Stimulated activated CD4-positive, alpha-beta T cell treated with anti-CD3 and anti-CD28 coated beads, TNF-alpha, amount 100 ng/mL, for 24 hours (primary cell): Measurements from ENCODE around the gene RAD50.
A peak's percentile ranks its signal among the peaks of the same experiment; 100 is the strongest.
"Not testable (repeated sequence)": the region's sequence is repeated elsewhere in the genome, so short reads cannot be mapped to it uniquely, and the experiment has no call there.

Experiments
- DNase-seq, 3 experiments: peaks; one replicate each; pipeline ENCODE4 v3.0.0-alpha.2; 2020; ENCODE audit warnings: low read depth in 3 of 3

Gene RAD50

GRCh38 chr5:132557478-132558172 is 848 bp downstream of the RAD50 start:
- DNase-seq: peak in 2 of 3 experiments; percentile 5 to 40

- DNase-seq: no peak
Measured at GRCh38 chr5:132559383-132560060, 2.7 kb downstream of the RAD50 start.

- DNase-seq: no peak
Measured at GRCh38 chr5:132561601-132562000, 4.8 kb downstream of the RAD50 start.

DNA sequence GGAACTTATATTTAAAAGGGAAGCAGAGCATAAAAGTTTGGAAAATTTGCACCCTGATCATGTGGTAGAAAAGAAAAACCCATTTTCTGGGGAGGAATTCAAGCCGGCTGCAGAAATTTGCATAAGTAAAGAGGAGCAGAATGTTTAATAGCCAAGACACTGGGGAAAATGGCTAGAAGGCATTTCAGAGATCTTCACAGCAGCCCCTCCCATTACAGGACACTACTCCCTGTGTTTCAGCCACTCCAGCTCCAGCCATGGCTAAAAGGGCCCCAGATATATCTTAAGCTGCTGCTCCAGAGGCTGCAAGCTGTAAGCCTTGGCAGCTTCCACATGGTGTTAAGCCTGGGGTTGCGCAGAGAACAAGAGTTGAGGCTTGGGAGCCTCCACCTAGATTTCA is 7.8 kb downstream of the RAD50 start:
- not testable (repeated sequence) for DNase-seq

DNA sequence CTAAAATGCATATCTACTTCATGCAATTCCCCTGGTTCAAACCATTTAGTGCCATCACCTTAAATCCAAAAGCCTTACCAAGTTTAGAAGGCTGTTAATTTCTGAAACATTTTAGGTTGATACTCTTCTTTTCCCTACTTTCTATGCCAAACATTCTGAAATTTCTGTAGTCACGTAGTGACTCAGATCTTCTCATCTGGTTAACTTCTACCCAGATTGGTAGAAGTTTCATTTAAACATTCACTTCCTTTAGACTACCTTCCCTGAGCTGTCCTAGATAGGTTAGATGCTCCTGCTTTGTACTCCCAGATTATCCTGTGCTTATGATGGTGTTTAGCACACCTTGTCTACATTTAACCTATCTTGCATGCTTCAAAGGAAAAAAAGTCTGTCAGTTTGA is 9.9 kb downstream of the RAD50 start:
- DNase-seq: no peak

GRCh38 chr5:132576123-132576522 is 19.3 kb downstream of the RAD50 start:
- DNase-seq: no peak

DNA sequence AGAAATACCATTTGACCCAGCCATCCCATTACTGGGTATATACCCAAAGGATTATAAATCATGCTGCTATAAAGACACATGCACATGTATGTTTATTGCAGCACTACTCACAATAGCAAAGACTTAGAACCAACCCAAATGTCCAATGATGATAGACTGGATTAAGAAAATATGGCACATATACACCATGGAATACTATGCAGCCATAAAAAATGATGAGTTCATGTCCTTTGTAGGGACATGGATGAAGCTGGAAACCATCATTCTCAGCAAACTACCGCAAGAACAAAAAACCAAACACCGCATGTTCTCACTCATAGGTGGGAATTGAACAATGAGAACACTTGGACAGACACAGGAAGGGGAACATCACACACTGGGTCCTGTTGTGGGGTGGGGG is 27.8 kb downstream of the RAD50 start:
- DNase-seq: not testable (repeated sequence)

- DNase-seq: no peak
Measured at GRCh38 chr5:132586063-132586462, 29.3 kb downstream of the RAD50 start.

GRCh38 chr5:132589467-132589866 is 32.7 kb downstream of the RAD50 start:
- no peak for DNase-seq

DNA sequence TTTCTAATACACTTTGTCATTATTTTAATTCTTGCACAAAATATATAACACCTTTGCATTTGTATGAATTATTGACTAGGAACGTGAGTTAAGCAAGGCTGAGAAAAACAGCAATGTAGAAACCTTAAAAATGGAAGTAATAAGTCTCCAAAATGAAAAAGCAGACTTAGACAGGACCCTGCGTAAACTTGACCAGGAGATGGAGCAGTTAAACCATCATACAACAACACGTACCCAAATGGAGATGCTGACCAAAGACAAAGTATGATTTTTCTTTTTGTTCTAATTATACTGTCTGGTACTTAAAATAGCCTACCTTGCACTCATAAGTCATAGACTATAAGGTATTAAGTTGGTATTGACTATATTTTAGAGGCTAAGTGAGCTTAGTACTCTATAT is 34.4 kb downstream of the RAD50 start:
- DNase-seq: no peak

- DNase-seq: no peak
Measured at GRCh38 chr5:132592521-132592920, 35.7 kb downstream of the RAD50 start.

- no peak for DNase-seq
Measured at GRCh38 chr5:132594170-132594569, 37.4 kb downstream of the RAD50 start.

DNA sequence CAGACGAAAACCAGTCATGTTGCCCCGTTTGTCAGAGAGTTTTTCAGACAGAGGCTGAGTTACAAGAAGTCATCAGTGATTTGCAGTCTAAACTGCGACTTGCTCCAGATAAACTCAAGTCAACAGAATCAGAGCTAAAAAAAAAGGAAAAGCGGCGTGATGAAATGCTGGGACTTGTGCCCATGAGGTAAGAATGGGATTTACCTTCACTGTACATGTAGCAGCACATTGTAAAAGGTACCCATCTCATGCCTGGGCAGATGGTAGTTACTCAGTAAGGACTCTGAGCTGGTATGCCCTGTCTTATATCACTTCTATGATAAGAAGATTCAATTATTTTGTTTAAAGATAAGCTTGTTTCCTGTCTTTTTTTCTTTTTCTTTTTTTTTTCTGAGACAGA is 38.8 kb downstream of the RAD50 start:
- DNase-seq: no peak

- no peak for DNase-seq
Measured at GRCh38 chr5:132601071-132601728, 44.4 kb downstream of the RAD50 start.

DNA sequence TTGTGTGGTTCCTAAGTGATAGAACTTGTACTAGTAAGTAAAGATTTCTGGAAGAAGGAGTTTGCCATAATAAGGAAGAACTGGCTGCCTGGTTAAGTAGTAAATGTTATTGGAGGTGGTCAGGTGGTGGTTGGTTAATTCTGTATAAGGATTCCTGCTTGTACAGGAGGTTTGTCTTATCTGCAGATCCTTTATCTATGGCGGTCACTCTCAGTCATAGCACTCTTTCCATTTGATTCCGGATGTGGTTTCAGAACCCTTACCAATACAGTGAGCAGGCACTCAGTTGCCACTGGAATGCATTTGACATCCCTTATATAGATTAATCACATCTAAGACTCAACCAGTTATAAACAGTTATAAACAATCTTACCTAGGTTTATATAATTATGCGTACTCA is 50.3 kb downstream of the RAD50 start:
- no peak for DNase-seq

GRCh38 chr5:132608107-132608506 is 51.3 kb downstream of the RAD50 start:
- DNase-seq: no peak

DNA sequence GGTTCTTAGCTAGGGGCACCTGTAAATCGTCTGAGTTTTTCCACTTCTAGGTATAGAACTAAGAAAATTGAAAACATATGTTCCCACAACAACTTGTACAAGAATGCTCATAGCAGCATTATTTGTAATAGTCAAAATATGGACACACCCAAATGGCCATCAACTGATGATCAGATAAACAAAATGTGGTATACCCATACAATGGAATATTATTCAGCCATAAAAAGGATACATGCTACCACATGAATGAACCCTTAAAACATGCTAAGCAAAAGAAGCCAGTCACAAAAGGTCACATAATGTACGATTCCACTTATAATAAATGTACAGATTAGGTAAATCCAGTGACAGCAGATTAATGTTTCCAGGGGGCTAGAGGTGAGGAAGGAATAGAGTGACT is 55.2 kb downstream of the RAD50 start:
- DNase-seq: no peak

GRCh38 chr5:132612846-132613245 is 56.1 kb downstream of the RAD50 start:
- no peak for DNase-seq

- no peak for DNase-seq
Measured at GRCh38 chr5:132621699-132622098, 64.9 kb downstream of the RAD50 start.

GRCh38 chr5:132622608-132623007 is 65.8 kb downstream of the RAD50 start:
- no peak for DNase-seq

GRCh38 chr5:132627470-132627869 is 70.7 kb downstream of the RAD50 start:
- no peak for DNase-seq

DNA sequence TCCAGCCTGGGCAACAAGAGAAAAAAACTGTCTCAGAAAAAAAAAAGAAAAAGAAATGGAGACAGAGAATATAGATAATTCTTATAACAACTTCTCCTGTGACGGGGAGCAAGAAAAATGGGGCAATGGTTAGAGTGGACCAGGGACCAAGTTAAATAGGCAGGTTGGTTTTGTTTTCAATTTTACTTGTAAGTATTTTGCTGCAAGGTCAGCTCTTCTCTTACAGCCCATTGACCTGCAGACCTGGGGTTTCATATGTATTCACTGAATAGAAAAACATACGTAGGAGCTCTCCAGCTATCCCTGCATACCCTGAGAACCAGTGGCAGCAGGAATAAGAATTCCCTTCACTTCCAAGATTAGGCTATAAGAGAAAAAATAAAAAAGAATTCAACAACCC is 72.0 kb downstream of the RAD50 start:
- DNase-seq: no peak
